HG03159 (cell line): Measurements from ENCODE around the gene KRTAP4-11.
"Not testable (repeated sequence)": the region's sequence is repeated elsewhere in the genome, so short reads cannot be mapped to it uniquely, and the experiment has no call there.

Source experiments
- ATAC-seq: cut with Tn5 transposase; IDR thresholded peaks from one replicate; pipeline ENCODE4 v1.9.1; 2021; ENCODE audit warnings: mild to moderate bottlenecking, moderate library complexity; ENCODE audit not compliant: unreplicated experiment

KRTAP4-11 gene

GRCh38 chr17:41125064-41125463 is 6.9 kb upstream of the KRTAP4-11 start:
- no peak for ATAC-seq

GRCh38 chr17:41123991-41124371 is 5.8 kb upstream of the KRTAP4-11 start, which contains the start of gene KRTAP4-12:
KRTAP4-12 (minus strand) TSS chr17:41124182; CDS start chr17:41124122, 60 bp downstream.
- ATAC-seq = not testable (repeated sequence)

- not testable (repeated sequence) for ATAC-seq
Measured at GRCh38 chr17:41123292-41123990, 5.3 kb upstream of the KRTAP4-11 start.

GRCh38 chr17:41121742-41122141 is 3.6 kb upstream of the KRTAP4-11 start:
- ATAC-seq = no peak

GRCh38 chr17:41119696-41120690 is 1.8 kb upstream of the KRTAP4-11 start:
- ATAC-seq = not testable (repeated sequence)

- ATAC-seq = no peak
Measured at GRCh38 chr17:41118721-41119120, 548 bp upstream of the KRTAP4-11 start.

GRCh38 chr17:41116297-41116696 is 1.9 kb downstream of the KRTAP4-11 start:
- ATAC-seq = no peak

- no peak for ATAC-seq
Measured at GRCh38 chr17:41111151-41111885, 6.9 kb downstream of the KRTAP4-11 start.

GRCh38 chr17:41108728-41109386 is 9.3 kb downstream of the KRTAP4-11 start:
- not testable (repeated sequence) for ATAC-seq

- no peak for ATAC-seq
Measured at GRCh38 chr17:41107941-41108450, 10.2 kb downstream of the KRTAP4-11 start.

- ATAC-seq = not testable (repeated sequence)
Measured at GRCh38 chr17:41105347-41105746, 12.8 kb downstream of the KRTAP4-11 start, which contains the start of gene KRTAP4-9. KRTAP4-9 (plus strand) TSS chr17:41105389; CDS start chr17:41105389, 0 bp downstream.

GRCh38 chr17:41104386-41105038 is 13.7 kb downstream of the KRTAP4-11 start:
- not testable (repeated sequence) for ATAC-seq

GRCh38 chr17:41103896-41104295 is 14.3 kb downstream of the KRTAP4-11 start:
- ATAC-seq = no peak

- no peak for ATAC-seq
Measured at GRCh38 chr17:41101586-41102259, 16.4 kb downstream of the KRTAP4-11 start, which contains the start of gene KRTAP4-16. KRTAP4-16 (minus strand) TSS chr17:41102209; CDS start chr17:41102209, 0 bp downstream.

- not testable (repeated sequence) for ATAC-seq
Measured at GRCh38 chr17:41099682-41100480, 18.3 kb downstream of the KRTAP4-11 start.

- no peak for ATAC-seq
Measured at GRCh38 chr17:41098481-41098880, 19.7 kb downstream of the KRTAP4-11 start.

- ATAC-seq = no peak
Measured at GRCh38 chr17:41098042-41098441, 20.1 kb downstream of the KRTAP4-11 start, which contains the start of gene KRTAP4-8. KRTAP4-8 (minus strand) TSS chr17:41098142; CDS start chr17:41098084, 58 bp downstream.

GRCh38 chr17:41096055-41096454 is 22.1 kb downstream of the KRTAP4-11 start:
- no peak for ATAC-seq
